ENCODE data around the gene TMEM129. TPM values are rescaled to one million over a fixed set of nuclear protein-coding genes. Genes with fewer than 3 reads are reported as not detected.

The TMEM129 gene
- total and polyA plus RNA-seq, 12 donors = 28.1 to 45.6 (median 33.2) TPM

- DNase-seq = no peak
- no peaks in the 10 kb centered on the region for H3K9me3 ChIP-seq
- H3K27ac ChIP-seq = peak overlapping the region in 5 of 10 donors; percentile 17 to 64 (median 48)
- H3K27me3 ChIP-seq = peaks cover 0 to 28% (median 5%) of the 10 kb centered on the region in 7 donors
- peaks cover 2 to 27% (median 9%) of the 10 kb centered on the region in 9 donors for H3K4me1 ChIP-seq
- intact Hi-C loops (cut with DNase I) = no loop called here
- 74 to 75% methylated on average over 13 of the region's 13 CpGs for WGBS, 2 donors
- ATAC-seq = peak in 3 of 8 donors; percentile 9 to 32 (median 21)
- no peak overlapping the region for H3K4me3 ChIP-seq
- no peaks in the 10 kb centered on the region for H3K36me3 ChIP-seq
- TF ChIP-seq, protein P1, sequence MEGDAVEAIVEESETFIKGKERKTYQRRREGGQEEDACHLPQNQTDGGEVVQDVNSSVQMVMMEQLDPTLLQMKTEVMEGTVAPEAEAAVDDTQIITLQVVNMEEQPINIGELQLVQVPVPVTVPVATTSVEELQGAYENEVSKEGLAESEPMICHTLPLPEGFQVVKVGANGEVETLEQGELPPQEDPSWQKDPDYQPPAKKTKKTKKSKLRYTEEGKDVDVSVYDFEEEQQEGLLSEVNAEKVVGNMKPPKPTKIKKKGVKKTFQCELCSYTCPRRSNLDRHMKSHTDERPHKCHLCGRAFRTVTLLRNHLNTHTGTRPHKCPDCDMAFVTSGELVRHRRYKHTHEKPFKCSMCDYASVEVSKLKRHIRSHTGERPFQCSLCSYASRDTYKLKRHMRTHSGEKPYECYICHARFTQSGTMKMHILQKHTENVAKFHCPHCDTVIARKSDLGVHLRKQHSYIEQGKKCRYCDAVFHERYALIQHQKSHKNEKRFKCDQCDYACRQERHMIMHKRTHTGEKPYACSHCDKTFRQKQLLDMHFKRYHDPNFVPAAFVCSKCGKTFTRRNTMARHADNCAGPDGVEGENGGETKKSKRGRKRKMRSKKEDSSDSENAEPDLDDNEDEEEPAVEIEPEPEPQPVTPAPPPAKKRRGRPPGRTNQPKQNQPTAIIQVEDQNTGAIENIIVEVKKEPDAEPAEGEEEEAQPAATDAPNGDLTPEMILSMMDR (IDR thresholded peaks at IDR 0.05) = no peak
Observed at GRCh38 chr4:1759818-1760223, 38.7 kb upstream of the TMEM129 start.

DNA sequence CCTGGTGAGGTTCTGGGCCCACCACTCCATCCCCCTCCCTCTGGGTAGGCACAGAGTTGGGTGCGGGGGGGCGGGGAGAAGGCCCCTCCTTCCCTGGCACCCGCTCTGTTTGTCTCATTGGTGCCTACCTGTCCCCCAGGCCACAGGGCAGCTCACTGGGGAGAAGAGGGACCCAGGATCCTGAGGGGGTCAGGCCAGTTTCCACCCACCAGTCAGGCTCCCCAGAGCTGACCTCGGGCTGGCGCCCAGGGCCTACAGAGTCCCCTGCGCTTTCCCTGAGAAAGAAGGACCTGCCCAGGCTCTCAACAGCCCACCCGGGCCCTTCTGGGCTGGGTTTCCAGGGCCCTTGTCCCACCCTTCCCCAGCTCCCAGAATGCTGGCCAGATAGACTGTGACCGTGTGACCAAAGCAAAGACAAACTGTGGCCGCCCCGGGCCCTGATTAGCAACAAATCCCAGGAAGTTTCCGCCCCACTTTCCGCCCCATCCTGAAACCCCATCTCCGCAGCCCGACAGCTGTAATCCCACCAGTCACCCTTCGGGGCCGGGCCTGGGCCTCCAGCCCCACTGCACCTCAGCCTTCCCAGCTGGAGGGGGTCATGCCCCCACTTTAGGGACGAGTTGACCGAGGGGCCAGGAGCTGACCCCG is 38.2 kb upstream of the TMEM129 start:
- ATAC-seq (peak in 3 of 8 donors; percentile 6 to 53 (median 28)), DNase-seq (no peak)
- WGBS, 2 donors = 74 to 80% methylated on average over 18 to 19 of the region's 19 CpGs
- peaks cover 2 to 27% (median 9%) of the 10 kb centered on the region in 9 donors for H3K4me1 ChIP-seq
- peak overlapping the region in 5 of 10 donors; percentile 17 to 64 (median 48) for H3K27ac ChIP-seq
- no peak overlapping the region for H3K4me3 ChIP-seq
- H3K36me3 ChIP-seq = no peaks in the 10 kb centered on the region
- intact Hi-C loops (cut with DNase I) = no loop called here
- TF ChIP-seq, protein P1 (IDR thresholded peaks at IDR 0.05) = no peak
- peaks cover 0 to 23% (median 5%) of the 10 kb centered on the region in 7 donors for H3K27me3 ChIP-seq
- H3K9me3 ChIP-seq = no peaks in the 10 kb centered on the region

DNA sequence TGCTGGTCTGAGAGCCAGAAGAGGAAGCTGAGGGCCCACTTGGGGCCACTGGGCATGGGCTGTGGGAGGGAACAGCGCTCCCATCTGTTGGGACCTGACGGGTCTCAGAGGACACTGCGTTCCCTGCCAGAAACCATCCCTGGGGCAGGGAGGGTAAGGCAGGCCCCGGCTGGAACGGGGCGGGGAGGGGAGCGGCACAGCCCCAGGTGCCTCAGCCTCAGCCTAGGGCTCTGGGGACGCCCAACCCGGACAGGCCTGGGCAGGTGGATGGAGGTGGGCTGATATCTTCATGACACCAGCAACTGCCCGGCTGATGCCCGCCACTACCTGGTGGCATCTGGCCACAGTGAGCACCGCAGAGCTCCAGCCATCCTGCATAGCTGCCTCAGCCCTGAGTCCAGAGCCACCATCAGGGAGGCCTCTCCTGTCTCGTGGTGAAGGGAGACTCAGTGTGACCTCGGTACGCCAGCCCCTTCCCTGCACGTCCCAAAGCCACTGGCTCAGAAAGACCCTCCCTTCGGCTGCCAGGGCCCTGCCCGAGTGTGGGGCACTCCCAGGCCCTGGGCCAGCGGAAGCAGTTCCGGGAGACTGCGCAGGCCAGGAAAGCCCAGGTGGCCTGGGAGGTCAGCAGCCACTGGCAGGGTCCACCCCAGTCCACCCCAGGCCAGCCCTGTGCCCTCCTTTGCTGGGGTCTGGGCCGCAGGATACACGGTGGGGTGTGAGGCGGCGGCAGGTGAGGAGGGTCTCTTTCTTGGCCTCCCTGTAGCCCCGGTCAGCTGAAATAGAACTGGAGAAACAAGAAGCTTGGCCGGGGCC is 37.4 kb upstream of the TMEM129 start:
- WGBS, 2 donors = 88 to 91% methylated on average over 22 to 27 of the region's 27 CpGs
- ATAC-seq (no peak), DNase-seq (no peak)
- H3K9me3 ChIP-seq = no peaks in the 10 kb centered on the region
- H3K36me3 ChIP-seq = no peaks in the 10 kb centered on the region
- H3K4me1 ChIP-seq = peaks cover 0 to 22% (median 5%) of the 10 kb centered on the region in 9 donors
- intact Hi-C loops (cut with DNase I) = no loop called here
- H3K4me3 ChIP-seq = no peak overlapping the region
- H3K27me3 ChIP-seq = peaks cover 0 to 15% (median 5%) of the 10 kb centered on the region in 7 donors
- H3K27ac ChIP-seq = no peak overlapping the region
- TF ChIP-seq, protein P1 (IDR thresholded peaks at IDR 0.05) = no peak

GRCh38 chr4:1757836-1758235 is 36.7 kb upstream of the TMEM129 start:
- Histone ChIP-seq H3K27ac (no peak overlapping the region), H3K9me3 (no peaks in the 10 kb centered on the region), H3K27me3 (peaks cover 0 to 8% (median 3%) of the 10 kb centered on the region in 7 donors), H3K4me3 (no peak overlapping the region), H3K4me1 (peaks cover 0 to 19% (median under 1%) of the 10 kb centered on the region in 9 donors), H3K36me3 (no peaks in the 10 kb centered on the region)
- TF ChIP-seq, protein P1 (IDR thresholded peaks at IDR 0.05) = no peak
- no peak for ATAC-seq
- intact Hi-C loops (cut with DNase I) = no loop called here
- DNase-seq = no peak
- 74% methylated on average over 17 of the region's 17 CpGs for WGBS, 2 donors

All from heart right ventricle (tissue), 16 donors.